KMS-11 (cell line): ENCODE data around the gene ARG2.

Experiments
- H2AFZ ChIP-seq: fragments of 200-600 bp; sonication (generic); 2 replicates; pipeline ENCODE4 v1.6.1; 2016; ENCODE audit warnings: antibody characterized with exemption, mixed run types, low read depth
- H3K27ac ChIP-seq: fragments of 200-600 bp; sonication (generic); 2 replicates; pipeline ENCODE4 v1.6.1; 2016; ENCODE audit warnings: mild to moderate bottlenecking, mixed run types
- H3K27me3 ChIP-seq: fragments of 200-600 bp; sonication (generic); 2 replicates; pipeline ENCODE4 v1.6.1; 2017; ENCODE audit warnings: mild to moderate bottlenecking, low read depth, mixed run types, moderate library complexity; ENCODE audit not compliant: insufficient read depth
- H3K36me3 ChIP-seq: fragments of 200-600 bp; sonication (generic); 2 replicates; pipeline ENCODE4 v1.6.1; 2017; ENCODE audit warnings: mild to moderate bottlenecking, mixed run types; ENCODE audit not compliant: insufficient read depth
- H3K4me1 ChIP-seq: fragments of 200-600 bp; sonication (generic); 2 replicates; pipeline ENCODE4 v1.6.1; 2016; ENCODE audit warnings: mild to moderate bottlenecking, low read depth, mixed run types; ENCODE audit not compliant: poor library complexity, severe bottlenecking
- H3K4me2 ChIP-seq: fragments of 200-600 bp; sonication (generic); 2 replicates; pipeline ENCODE4 v1.7.0; 2016; ENCODE audit warnings: mild to moderate bottlenecking, mixed run types
- H3K4me3 ChIP-seq: fragments of 200-600 bp; sonication (generic); IDR thresholded peaks from 2 replicates; pipeline ENCODE4 v1.6.1; 2017; ENCODE audit warnings: low read depth, low read length, mixed read lengths; ENCODE audit not compliant: insufficient read depth
- H3K79me2 ChIP-seq: fragments of 200-600 bp; sonication (generic); 2 replicates; pipeline ENCODE4 v1.6.1; 2016; ENCODE audit warnings: low read depth, mixed run types; ENCODE audit not compliant: insufficient read depth
- H3K9ac ChIP-seq: fragments of 200-600 bp; sonication (generic); 2 replicates; pipeline ENCODE4 v1.6.1; 2016; ENCODE audit warnings: mild to moderate bottlenecking, mixed run types
- H4K20me1 ChIP-seq: fragments of 200-600 bp; sonication (generic); 2 replicates; pipeline ENCODE4 v1.6.1; 2016; ENCODE audit warnings: mild to moderate bottlenecking, mixed run types; ENCODE audit not compliant: insufficient read depth
- TF ChIP-seq, protein P1 (sequence below): fragments of 200-600 bp; sonication (generic); conservative IDR thresholded peaks from 2 replicates; pipeline ENCODE4 v1.6.1; 2017; ENCODE audit warnings: low read depth, mild to moderate bottlenecking, antibody characterized with exemption, low read length, moderate library complexity, mixed read lengths

The ARG2 gene

DNA sequence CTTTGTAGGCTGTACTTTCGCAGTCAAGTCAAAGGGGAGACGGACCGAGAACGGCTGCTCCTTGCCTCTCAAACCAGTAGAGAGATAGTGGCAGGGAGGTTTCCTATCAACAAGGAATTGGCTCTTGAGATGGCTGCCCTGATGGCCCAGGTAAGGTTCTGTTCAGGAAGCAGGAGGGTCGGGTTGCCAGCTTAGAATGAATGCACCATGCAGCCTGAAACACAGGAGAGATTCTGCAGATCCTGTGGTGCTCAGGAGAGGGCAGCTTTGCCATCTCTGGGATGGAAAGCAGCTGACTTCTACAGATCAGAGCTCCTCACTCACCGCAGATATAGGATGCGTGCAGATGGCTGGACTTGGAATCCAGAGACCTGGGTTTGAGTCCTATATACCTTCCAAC is 37.7 kb upstream of the ARG2 start:
- Histone ChIP-seq H3K4me1 (no peaks in the 10 kb centered on the region), H4K20me1 (no peaks in the 10 kb centered on the region), H3K27me3 (no peaks in the 10 kb centered on the region), H3K9ac (no peak overlapping the region), H3K27ac (no peak overlapping the region), H3K4me2 (no peak overlapping the region), H3K4me3 (no peak overlapping the region), H3K36me3 (no peaks in the 10 kb centered on the region), H2AFZ (no peak overlapping the region), H3K79me2 (no peaks in the 10 kb centered on the region)
- TF ChIP-seq, protein P1, sequence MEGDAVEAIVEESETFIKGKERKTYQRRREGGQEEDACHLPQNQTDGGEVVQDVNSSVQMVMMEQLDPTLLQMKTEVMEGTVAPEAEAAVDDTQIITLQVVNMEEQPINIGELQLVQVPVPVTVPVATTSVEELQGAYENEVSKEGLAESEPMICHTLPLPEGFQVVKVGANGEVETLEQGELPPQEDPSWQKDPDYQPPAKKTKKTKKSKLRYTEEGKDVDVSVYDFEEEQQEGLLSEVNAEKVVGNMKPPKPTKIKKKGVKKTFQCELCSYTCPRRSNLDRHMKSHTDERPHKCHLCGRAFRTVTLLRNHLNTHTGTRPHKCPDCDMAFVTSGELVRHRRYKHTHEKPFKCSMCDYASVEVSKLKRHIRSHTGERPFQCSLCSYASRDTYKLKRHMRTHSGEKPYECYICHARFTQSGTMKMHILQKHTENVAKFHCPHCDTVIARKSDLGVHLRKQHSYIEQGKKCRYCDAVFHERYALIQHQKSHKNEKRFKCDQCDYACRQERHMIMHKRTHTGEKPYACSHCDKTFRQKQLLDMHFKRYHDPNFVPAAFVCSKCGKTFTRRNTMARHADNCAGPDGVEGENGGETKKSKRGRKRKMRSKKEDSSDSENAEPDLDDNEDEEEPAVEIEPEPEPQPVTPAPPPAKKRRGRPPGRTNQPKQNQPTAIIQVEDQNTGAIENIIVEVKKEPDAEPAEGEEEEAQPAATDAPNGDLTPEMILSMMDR: no peak

DNA sequence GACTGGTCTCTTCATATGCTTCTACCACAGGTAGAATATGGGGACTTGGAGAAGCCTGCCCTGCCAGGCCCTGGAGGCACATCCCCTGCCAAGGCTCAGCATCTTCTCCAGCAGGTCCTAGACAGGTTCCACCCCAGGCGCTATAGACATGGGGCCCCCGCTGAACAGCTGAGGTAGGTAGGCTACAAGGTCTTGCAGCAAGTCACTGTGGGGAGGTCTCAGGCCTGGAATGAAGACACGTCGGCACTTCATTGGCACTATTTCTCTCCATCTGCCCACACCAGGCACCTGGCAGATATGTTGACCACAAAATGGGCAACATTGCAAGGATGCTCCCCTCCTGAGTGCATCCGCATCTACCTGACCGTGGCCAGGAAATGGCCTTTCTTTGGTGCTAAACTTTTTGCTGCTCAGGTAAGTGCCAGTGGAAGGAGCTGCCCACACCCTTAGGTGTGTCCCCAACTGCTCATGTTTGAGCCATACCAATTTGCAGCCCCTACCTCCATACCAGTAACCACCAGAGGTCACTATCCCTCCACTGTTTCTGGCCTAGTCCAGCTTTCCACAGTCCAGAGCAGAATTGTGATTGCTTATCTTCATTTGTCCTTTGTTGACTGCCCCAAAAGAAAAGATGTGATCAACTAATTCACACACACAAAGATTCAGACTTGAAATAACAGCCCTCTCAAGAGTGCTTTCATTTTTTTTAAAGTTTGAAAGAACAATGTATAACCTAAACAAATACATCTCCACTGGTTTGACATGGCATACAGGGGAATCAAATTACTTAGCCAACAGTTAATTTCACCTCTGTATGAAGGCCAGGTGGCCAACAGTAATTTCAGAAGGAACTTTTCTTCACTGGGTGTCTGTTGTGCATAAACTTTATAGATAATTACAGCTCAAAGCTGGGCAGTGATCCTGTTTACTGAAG is 35.7 kb upstream of the ARG2 start:
- Histone ChIP-seq H3K36me3 (no peaks in the 10 kb centered on the region), H3K4me2 (no peak overlapping the region), H3K27ac (no peak overlapping the region), H3K4me1 (no peaks in the 10 kb centered on the region), H4K20me1 (no peaks in the 10 kb centered on the region), H3K27me3 (no peaks in the 10 kb centered on the region), H2AFZ (no peak overlapping the region), H3K4me3 (no peak overlapping the region), H3K79me2 (no peaks in the 10 kb centered on the region), H3K9ac (no peak overlapping the region)
- TF ChIP-seq, protein P1: peak; percentile 77

DNA sequence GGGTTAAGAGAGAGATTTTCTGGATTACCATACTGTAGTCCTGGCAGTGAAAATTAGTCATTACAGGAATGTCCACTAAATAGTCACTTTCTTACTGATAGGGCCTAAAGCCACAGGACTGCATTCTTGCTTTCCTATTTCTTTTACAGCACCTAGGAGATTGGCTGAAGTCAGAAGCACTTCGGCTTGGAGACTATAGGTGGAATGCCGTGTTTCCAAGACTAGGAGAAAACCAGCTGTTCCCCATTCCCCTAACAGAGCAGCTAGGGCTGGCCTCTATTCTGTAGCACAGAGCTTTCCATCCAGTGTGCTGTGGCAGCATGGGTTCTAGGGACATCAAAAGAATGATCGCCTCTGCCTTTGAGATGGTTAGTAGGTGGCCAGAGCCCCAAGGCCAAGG is 34.7 kb upstream of the ARG2 start:
- Histone ChIP-seq H3K4me3 (no peak overlapping the region), H3K79me2 (no peaks in the 10 kb centered on the region), H3K36me3 (no peaks in the 10 kb centered on the region), H4K20me1 (no peaks in the 10 kb centered on the region), H3K9ac (no peak overlapping the region), H3K27ac (no peak overlapping the region), H3K4me1 (no peaks in the 10 kb centered on the region), H3K4me2 (no peak overlapping the region), H3K27me3 (no peaks in the 10 kb centered on the region), H2AFZ (no peak overlapping the region)
- TF ChIP-seq, protein P1: no peak

DNA sequence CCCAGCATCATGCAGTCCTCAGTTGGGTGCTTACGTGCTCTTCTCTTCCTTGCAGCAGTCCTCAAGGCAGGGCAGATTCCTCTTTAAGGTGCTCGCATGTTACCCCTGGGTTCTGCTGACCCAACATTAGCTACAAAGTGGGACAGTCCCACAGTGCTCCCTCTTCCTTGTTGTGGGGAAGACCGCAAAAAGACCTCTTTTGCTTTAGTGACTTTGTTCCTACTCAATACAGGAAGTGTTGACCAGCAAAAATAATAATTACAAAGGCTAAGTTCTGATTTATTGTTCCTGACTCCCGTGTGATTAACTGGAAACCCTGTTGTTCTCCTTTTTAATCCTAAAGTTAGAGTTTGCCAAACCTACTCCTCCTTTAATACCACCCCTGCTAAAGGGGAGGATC is 33.4 kb upstream of the ARG2 start:
- Histone ChIP-seq H3K9ac (no peak overlapping the region), H3K36me3 (no peaks in the 10 kb centered on the region), H2AFZ (no peak overlapping the region), H3K4me2 (no peak overlapping the region), H3K4me3 (no peak overlapping the region), H3K79me2 (no peaks in the 10 kb centered on the region), H3K27ac (no peak overlapping the region), H3K27me3 (no peaks in the 10 kb centered on the region), H3K4me1 (no peaks in the 10 kb centered on the region), H4K20me1 (no peaks in the 10 kb centered on the region)
- TF ChIP-seq, protein P1: no peak
